ENCODE data around the gene PTBP3. TPM values are rescaled to one million over a fixed set of nuclear protein-coding genes. Genes with fewer than 3 reads are reported as not detected.

PTBP3 gene
- total RNA-seq, 1 experiment from 2014 or later, result 31.7 TPM

DNA sequence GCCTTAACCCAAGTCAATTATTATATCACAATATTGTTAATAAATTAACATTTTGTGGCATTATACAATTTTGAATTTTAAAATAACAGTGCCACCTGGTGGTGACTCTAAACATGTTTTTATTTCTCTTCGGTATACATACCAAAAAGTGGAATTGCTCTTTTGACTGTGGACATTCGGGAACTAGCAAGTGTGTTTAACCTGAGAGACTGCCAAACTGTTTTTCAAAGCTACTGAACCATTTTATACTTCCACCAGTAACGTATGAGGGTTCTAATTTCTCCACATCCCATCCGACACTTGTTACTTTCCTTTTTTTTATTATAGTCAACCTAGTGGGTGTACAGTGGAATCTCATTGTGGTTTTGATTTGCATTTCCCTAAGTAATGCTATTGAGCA lies 28.2 kb upstream of the PTBP3 start:
- peak; percentile 37 for DNase-seq (ENCODE audit: low read depth)

- peak; percentile 46 for DNase-seq (ENCODE audit: low read depth)
Observed at GRCh38 chr9:112360047-112360804, 26.8 kb upstream of the PTBP3 start.

- no peak for DNase-seq (ENCODE audit: low read depth)
Observed at GRCh38 chr9:112355427-112355897, 22.0 kb upstream of the PTBP3 start.

- DNase-seq (ENCODE audit: low read depth), result peak; percentile 56
Observed at GRCh38 chr9:112354081-112354743, 20.8 kb upstream of the PTBP3 start.

- DNase-seq (ENCODE audit: low read depth), result no peak
Observed at GRCh38 chr9:112352209-112352608, 18.8 kb upstream of the PTBP3 start.

- no peak for DNase-seq (ENCODE audit: low read depth)
Observed at GRCh38 chr9:112351184-112351583, 17.8 kb upstream of the PTBP3 start.

GRCh38 chr9:112349008-112349333 lies 15.6 kb upstream of the PTBP3 start:
- no peak for DNase-seq (ENCODE audit: low read depth)

- peak; percentile 64 for DNase-seq (ENCODE audit: low read depth)
Observed at GRCh38 chr9:112348257-112349007, 15.0 kb upstream of the PTBP3 start.

DNA sequence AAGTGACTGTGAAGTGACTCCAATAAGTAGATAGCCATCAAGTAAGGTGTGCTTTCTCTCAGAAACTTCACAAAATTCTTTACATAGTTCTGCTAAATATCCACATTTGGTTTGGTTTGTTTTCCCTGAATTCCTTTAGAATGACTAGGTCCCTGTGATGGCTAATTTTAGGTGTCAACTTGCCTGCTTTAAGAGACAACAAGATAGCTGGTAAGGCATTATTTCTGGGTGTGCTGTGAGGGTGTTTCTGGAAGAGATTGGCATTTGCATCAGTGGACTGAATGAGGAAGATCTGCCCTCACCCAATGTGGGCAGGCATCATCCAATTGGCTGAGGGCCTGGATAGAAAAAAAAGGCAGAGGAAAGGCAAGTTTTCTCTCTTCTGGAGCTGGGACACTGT lies 8.3 kb upstream of the PTBP3 start:
- DNase-seq (ENCODE audit: low read depth), result peak; percentile 70

GRCh38 chr9:112339886-112340285 lies 6.5 kb upstream of the PTBP3 start:
- DNase-seq (ENCODE audit: low read depth), result no peak

GRCh38 chr9:112338561-112338960 lies 5.1 kb upstream of the PTBP3 start:
- DNase-seq (ENCODE audit: low read depth), result peak; percentile 65

GRCh38 chr9:112337547-112337946 lies 4.1 kb upstream of the PTBP3 start:
- no peak for DNase-seq (ENCODE audit: low read depth)

GRCh38 chr9:112334432-112334841 lies 1.0 kb upstream of the PTBP3 start:
- peak; percentile 36 for DNase-seq (ENCODE audit: low read depth)

DNA sequence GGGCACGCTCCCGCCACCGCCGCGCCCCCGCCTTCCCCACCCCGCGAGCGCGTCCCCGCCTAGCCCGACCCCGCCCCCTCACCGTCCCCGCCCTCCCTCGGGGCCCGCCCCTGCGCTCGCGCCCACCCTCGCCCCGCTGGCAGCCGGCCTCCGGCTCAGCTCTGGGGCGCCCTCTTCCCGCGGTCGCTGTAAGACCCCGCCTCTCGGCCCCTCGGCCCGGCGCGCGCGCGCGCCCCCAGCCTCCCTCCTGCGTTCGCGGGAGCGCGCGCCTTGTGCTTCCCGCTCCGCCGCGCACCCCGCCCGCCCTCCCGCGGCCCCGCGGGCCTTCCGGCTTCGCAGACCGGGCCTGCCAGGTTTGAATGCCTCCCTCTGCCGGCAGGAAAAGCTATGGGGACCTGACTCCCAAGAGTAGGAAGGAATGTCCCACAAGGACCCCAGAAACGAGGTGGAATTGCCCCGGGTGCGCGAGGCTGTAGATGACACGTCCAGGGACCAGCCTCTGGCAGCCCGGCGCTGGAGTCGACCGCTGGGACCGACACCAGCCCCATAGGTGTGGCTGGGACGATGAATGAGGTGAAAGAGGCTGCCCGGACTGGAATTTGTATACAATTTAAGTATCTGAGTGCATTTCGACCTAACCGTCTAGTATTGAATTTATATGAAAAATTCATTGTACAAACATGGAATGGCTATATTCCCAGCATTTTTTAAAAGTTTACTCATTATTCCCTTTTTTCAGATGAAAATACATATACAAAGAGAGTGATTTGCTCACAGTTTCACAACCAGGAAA lies 416 bp upstream of the PTBP3 start:
- peak; percentile 94 for DNase-seq (ENCODE audit: low read depth)

DNA sequence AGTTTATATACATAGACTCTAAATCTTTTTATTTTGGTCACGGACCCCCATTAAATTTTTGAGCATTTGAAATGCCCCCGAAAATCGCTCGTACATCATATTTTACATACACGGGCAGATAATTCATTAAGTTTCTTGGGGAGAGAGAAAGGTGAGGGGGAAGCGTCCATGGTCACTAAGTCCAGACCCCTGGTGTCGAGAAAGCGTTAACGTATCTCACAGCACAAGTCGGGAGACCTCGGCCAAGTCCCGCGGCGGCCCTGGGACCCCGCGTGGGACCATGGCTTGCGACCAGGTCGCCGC lies 794 bp downstream of the PTBP3 start:
- no peak for DNase-seq (ENCODE audit: low read depth)

DNA sequence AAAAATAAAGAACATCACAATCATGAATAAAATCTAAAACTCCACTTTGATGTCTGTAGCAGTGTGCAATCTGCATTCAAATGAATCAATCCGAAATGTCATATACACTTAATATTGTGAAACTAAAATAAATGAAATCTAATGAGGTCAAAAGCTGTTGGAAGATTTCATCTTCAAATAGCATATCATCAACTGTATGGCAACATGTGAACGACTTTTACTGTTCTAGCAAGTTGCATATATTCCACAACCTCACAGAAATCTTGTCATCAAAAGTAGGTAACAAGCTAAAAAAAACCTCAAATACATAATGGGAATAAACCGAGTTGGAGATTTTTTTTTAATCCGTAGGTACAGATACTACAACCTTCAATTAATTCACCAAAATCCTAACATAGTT lies 1.2 kb downstream of the PTBP3 start:
- DNase-seq (ENCODE audit: low read depth), result no peak

GRCh38 chr9:112331674-112331952 lies 1.8 kb downstream of the PTBP3 start:
- DNase-seq (ENCODE audit: low read depth), result no peak

GRCh38 chr9:112328545-112328944 lies 4.9 kb downstream of the PTBP3 start:
- no peak for DNase-seq (ENCODE audit: low read depth)

DNA sequence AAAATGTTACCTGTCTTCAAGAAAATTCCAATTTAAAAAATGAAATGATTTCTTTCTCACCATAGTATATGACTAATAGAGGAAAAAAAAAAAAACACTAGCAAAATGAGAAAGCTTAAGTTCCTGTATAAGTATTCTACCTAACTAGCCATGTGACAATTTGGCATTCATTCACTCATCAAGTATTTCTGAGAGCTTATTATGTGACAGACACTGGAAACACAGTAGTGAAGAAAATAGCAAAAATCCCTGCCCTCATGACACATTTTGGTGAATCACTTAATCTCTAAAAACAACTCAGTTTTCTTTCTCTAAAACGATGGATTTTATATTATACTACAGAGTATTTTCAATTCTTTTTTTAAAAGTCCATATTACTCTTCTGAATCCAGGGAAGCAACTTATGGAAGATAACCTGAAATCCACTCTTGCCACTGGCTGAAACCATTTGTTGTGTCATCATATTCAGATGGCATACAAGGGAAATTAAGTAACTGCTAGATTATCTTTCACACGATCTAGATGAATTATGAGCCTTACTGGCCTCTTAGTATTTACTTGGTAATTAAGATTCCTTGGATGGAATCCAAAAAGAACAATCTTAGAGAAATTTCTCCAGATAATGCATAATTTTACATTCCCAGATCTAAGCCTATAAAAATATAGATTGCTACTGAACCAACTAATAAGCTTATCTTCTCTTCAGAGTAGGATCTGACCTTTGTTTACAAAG lies 5.5 kb downstream of the PTBP3 start:
- peak; percentile 45 for DNase-seq (ENCODE audit: low read depth)

GRCh38 chr9:112326194-112326593 lies 7.2 kb downstream of the PTBP3 start:
- peak; percentile 61 for DNase-seq (ENCODE audit: low read depth)

- DNase-seq (ENCODE audit: low read depth), result no peak
Observed at GRCh38 chr9:112325600-112325999, 7.8 kb downstream of the PTBP3 start.

Measured in LHCN-M2 (cell line).